H1 (cell line): ENCODE data around the gene FBN1.

Experiments
- SRF ChIP-seq: IDR thresholded peaks from 2 replicates; pipeline ENCODE4 v1.6.1; 2011; ENCODE audit warnings: mild to moderate bottlenecking, low read depth, low read length, moderate library complexity
- TF ChIP-seq, protein P1 (sequence below), 3 experiments: IDR thresholded peaks; 1 replicate in 2 of 3; 2 replicates in 1 of 3; pipeline versions ENCODE4 v1.5.1 to v1.6.1; 2011; ENCODE audit warnings: low read length in 3 of 3, mild to moderate bottlenecking in 3 of 3, inconsistent platforms in 2 of 3, low read depth in 1 of 3, moderate library complexity in 1 of 3; ENCODE audit not compliant: insufficient read depth in 1 of 3; ENCODE audit errors: control extremely low read depth in 1 of 3

DNA sequence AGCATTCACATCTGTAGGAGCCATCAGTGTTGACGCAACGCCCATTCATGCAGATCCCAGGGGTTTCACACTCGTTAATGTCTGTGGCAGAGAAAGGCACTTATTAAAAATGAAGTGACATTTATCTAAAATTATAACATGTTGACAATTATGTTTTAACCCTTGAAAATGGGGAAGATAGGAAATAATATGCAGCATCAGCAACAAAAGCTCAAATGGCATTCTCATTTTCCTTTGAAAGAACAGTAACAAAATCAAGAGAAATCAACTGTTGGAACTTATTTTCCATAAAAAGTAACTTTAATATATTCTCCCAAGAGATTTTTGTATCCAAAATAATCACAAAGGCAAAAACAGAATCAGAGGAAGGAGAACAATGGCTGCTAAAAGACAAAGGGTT is 140.4 kb downstream of the FBN1 start:
- TF ChIP-seq, protein P1, sequence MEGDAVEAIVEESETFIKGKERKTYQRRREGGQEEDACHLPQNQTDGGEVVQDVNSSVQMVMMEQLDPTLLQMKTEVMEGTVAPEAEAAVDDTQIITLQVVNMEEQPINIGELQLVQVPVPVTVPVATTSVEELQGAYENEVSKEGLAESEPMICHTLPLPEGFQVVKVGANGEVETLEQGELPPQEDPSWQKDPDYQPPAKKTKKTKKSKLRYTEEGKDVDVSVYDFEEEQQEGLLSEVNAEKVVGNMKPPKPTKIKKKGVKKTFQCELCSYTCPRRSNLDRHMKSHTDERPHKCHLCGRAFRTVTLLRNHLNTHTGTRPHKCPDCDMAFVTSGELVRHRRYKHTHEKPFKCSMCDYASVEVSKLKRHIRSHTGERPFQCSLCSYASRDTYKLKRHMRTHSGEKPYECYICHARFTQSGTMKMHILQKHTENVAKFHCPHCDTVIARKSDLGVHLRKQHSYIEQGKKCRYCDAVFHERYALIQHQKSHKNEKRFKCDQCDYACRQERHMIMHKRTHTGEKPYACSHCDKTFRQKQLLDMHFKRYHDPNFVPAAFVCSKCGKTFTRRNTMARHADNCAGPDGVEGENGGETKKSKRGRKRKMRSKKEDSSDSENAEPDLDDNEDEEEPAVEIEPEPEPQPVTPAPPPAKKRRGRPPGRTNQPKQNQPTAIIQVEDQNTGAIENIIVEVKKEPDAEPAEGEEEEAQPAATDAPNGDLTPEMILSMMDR (IDR thresholded peaks at IDR 0.05; ENCODE audit: control extremely low read depth in 1 of 3, insufficient read depth in 1 of 3, low read depth in 1 of 3, low read length in 3 of 3), result no peak
- TF ChIP-seq SRF, result no peak
